Right atrium auricular region (tissue), 2 donors: ENCODE measurements around the gene PCDHA2. TPM values are rescaled to one million over a fixed set of nuclear protein-coding genes. Genes with fewer than 3 reads are reported as not detected.
A peak's percentile ranks its signal among the peaks of the same experiment; 100 is the strongest.

ENCODE experiments used
- DNase-seq: peaks from one replicate; pipeline ENCODE4 v3.0.0-alpha.2; 2019; ENCODE audit warnings: low spot score
- H3K27ac ChIP-seq, 2 donors: fragments of 200-600 bp; sonication (generic); 1 replicate in 1 of 2; 2 replicates in 1 of 2; pipeline ENCODE4 v1.5.1; 2016 to 2019
- H3K27me3 ChIP-seq, 2 donors: fragments of 200-600 bp; sonication (generic); one replicate each; pipeline versions ENCODE4 v1.5.1 to v1.6.0; 2017 to 2019
- H3K36me3 ChIP-seq: fragments of 200-600 bp; sonication (generic); one replicate; pipeline ENCODE4 v1.5.1; 2016
- H3K4me1 ChIP-seq, 2 donors: fragments of 200-600 bp; sonication (generic); one replicate each; pipeline versions ENCODE4 v1.5.1 to v1.6.0; 2017 to 2019
- H3K4me3 ChIP-seq, 2 donors: fragments of 200-600 bp; sonication (generic); 1 replicate in 1 of 2; 2 replicates in 1 of 2; pipeline ENCODE4 v1.5.1; 2017 to 2019; ENCODE audit warnings: mild to moderate bottlenecking in 1 of 2, moderate library complexity in 1 of 2
- H3K9me3 ChIP-seq, 2 donors: fragments of 200-600 bp; sonication (generic); one replicate each; pipeline ENCODE4 v1.5.1; 2019
- total RNA-seq, 2 donors: library from RNA; depleted of rRNA; stranded (reverse); fragments of >200 nt; gene quantifications; one replicate each; pipeline ENCODE4 v1.1.0, GENCODE V29; 2016
- TF ChIP-seq, protein P1 (sequence below), 2 donors: fragments of 200-600 bp; sonication (generic); IDR thresholded peaks; one replicate each; pipeline ENCODE4 v1.5.1; 2019; ENCODE audit warnings: antibody characterized with exemption in 2 of 2

The PCDHA2 gene
- total RNA-seq, 2 donors from 2014 or later: 0.07 to 0.20 TPM

- no peak within 1 kb of the TSS for H3K27ac ChIP-seq
- no peaks in the 10 kb centered on the region for H3K36me3 ChIP-seq
- peaks cover 0 to 28% of the 10 kb centered on the region in 2 donors for H3K9me3 ChIP-seq
- H3K27me3 ChIP-seq: no peaks in the 10 kb centered on the region
- TF ChIP-seq, protein P1, sequence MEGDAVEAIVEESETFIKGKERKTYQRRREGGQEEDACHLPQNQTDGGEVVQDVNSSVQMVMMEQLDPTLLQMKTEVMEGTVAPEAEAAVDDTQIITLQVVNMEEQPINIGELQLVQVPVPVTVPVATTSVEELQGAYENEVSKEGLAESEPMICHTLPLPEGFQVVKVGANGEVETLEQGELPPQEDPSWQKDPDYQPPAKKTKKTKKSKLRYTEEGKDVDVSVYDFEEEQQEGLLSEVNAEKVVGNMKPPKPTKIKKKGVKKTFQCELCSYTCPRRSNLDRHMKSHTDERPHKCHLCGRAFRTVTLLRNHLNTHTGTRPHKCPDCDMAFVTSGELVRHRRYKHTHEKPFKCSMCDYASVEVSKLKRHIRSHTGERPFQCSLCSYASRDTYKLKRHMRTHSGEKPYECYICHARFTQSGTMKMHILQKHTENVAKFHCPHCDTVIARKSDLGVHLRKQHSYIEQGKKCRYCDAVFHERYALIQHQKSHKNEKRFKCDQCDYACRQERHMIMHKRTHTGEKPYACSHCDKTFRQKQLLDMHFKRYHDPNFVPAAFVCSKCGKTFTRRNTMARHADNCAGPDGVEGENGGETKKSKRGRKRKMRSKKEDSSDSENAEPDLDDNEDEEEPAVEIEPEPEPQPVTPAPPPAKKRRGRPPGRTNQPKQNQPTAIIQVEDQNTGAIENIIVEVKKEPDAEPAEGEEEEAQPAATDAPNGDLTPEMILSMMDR (IDR thresholded peaks at IDR 0.05): peak in 1 of 2 donors; percentile 12
- no peaks in the 10 kb centered on the region for H3K4me1 ChIP-seq
- DNase-seq: no peak
- H3K4me3 ChIP-seq: no peak within 1 kb of the TSS
Observed at GRCh38 chr5:140840978-140841962, 46.6 kb downstream of the PCDHA2 start, which contains the start of gene PCDHA8. PCDHA8 (plus strand) TSS chr5:140841187; CDS start chr5:140841322, 135 bp downstream.

DNA sequence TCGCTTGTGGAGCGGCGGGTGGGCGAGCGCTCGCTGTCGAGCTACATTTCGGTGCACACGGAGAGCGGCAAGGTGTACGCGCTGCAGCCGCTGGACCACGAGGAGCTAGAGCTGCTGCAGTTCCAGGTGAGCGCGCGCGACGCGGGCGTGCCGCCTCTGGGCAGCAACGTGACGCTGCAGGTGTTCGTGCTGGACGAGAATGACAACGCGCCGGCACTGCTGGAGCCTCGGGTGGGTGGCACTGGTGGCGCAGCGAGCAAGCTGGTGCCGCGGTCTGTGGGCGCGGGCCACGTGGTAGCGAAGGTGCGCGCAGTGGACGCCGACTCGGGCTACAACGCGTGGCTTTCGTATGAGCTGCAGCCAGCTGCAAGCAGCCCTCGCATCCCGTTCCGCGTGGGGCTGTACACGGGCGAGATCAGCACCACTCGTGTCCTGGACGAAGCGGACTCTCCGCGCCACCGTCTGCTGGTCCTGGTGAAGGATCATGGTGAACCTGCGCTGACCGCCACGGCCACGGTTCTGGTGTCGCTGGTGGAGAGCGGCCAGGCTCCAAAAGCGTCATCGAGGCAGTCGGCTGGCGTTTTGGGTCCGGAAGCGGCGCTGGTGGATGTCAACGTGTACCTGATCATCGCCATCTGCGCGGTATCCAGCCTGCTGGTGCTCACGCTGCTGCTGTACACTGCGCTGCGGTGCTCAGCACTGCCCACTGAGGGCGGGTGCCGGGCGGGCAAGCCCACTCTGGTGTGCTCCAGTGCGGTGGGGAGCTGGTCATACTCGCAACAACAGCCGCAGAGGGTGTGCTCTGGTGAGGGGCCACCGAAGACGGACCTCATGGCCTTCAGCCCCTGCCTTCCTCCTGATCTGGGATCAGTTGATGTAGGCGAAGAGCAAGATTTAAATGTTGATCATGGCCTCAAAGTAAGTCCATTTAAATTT is 48.4 kb downstream of the PCDHA2 start:
- H3K27me3 ChIP-seq: no peaks in the 10 kb centered on the region

More for the DNA sequence above, 48.4 kb downstream of the PCDHA2 start:
- DNase-seq: no peak
- Histone ChIP-seq H3K36me3 (no peaks in the 10 kb centered on the region), H3K27ac (no peak overlapping the region), H3K9me3 (peaks cover 0 to 24% of the 10 kb centered on the region in 2 donors), H3K4me3 (no peak overlapping the region), H3K4me1 (no peaks in the 10 kb centered on the region)
- TF ChIP-seq, protein P1 (IDR thresholded peaks at IDR 0.05): no peak

Other genes with a start within 250 kb of the PCDHA2 start
- gene EIF4EBP3, start 247.2 kb upstream of the PCDHA2 start, total RNA-seq: 10 to 100 TPM; 12.8 to 16.8 TPM
- 10 to 100 TPM; 24.6 to 27.9 TPM for gene SRA1, start 237.4 kb upstream of the PCDHA2 start, total RNA-seq
- gene APBB3, start 230.3 kb upstream of the PCDHA2 start, total RNA-seq: 1 to 10 TPM; 7.4 to 8.3 TPM
- 10 to 100 TPM; 47.4 to 63.9 TPM for gene SLC35A4, start 230.0 kb upstream of the PCDHA2 start, total RNA-seq
- gene CD14, start 161.7 kb upstream of the PCDHA2 start, total RNA-seq: 10 to 100 TPM; 25.0 to 74.1 TPM
- gene TMCO6, start 155.4 kb upstream of the PCDHA2 start, total RNA-seq: 10 to 100 TPM; 10.6 to 26.0 TPM
- gene NDUFA2, start 147.2 kb upstream of the PCDHA2 start, total RNA-seq: 10 to 100 TPM; 79.1 to 81.5 TPM
- 100 to 1,000 TPM in 1 of 2 donors, 10 to 100 TPM in 1; 75.1 to 106 TPM for gene IK, start 147.0 kb upstream of the PCDHA2 start, total RNA-seq
- gene WDR55, start 129.9 kb upstream of the PCDHA2 start, total RNA-seq: 10 to 100 TPM in 1 of 2 donors, 1 to 10 TPM in 1; 8.3 to 12.4 TPM
- under 1 TPM in 1 of 2 donors, not detected in 1; 0.51 TPM for gene DND1, start 121.3 kb upstream of the PCDHA2 start, total RNA-seq
- gene HARS1, start 103.5 kb upstream of the PCDHA2 start, total RNA-seq: 10 to 100 TPM; 33.9 to 45.6 TPM
- 10 to 100 TPM; 14.5 to 16.2 TPM for gene HARS2, start 103.4 kb upstream of the PCDHA2 start, total RNA-seq
- 10 to 100 TPM; 21.2 to 33.7 TPM for gene ZMAT2, start 94.4 kb upstream of the PCDHA2 start, total RNA-seq
- not detected for gene PCDHA1, start 8.7 kb upstream of the PCDHA2 start, total RNA-seq
- gene PCDHA3, start 6.2 kb downstream of the PCDHA2 start, total RNA-seq: under 1 TPM; 0.43 to 0.48 TPM
- gene PCDHA4, start 12.2 kb downstream of the PCDHA2 start, total RNA-seq: under 1 TPM; 0.43 to 0.63 TPM
- gene PCDHA5, start 26.8 kb downstream of the PCDHA2 start, total RNA-seq: under 1 TPM in 1 of 2 donors, not detected in 1; 0.16 TPM
- gene PCDHA6, start 33.1 kb downstream of the PCDHA2 start, total RNA-seq: under 1 TPM; 0.20 to 0.82 TPM
- gene PCDHA7, start 39.4 kb downstream of the PCDHA2 start, total RNA-seq: under 1 TPM in 1 of 2 donors, not detected in 1; 0.07 TPM
- not detected for gene PCDHA8, start 46.3 kb downstream of the PCDHA2 start, total RNA-seq
- under 1 TPM in 1 of 2 donors, not detected in 1; 0.04 TPM for gene PCDHA9, start 53.5 kb downstream of the PCDHA2 start, total RNA-seq
- gene PCDHA10, start 61.0 kb downstream of the PCDHA2 start, total RNA-seq: under 1 TPM; 0.52 to 0.55 TPM
- gene PCDHA11, start 74.1 kb downstream of the PCDHA2 start, total RNA-seq: under 1 TPM; 0.12 to 0.96 TPM
- gene PCDHA12, start 80.5 kb downstream of the PCDHA2 start, total RNA-seq: under 1 TPM; 0.59 to 0.67 TPM
- under 1 TPM; 0.15 to 0.39 TPM for gene PCDHA13, start 87.3 kb downstream of the PCDHA2 start, total RNA-seq
- under 1 TPM; 0.26 to 0.51 TPM for gene PCDHAC1, start 131.4 kb downstream of the PCDHA2 start, total RNA-seq
- 1 to 10 TPM; 3.7 to 4.1 TPM for gene PCDHAC2, start 171.6 kb downstream of the PCDHA2 start, total RNA-seq